ENCODE measurements around the gene IFIT2. TPM values are rescaled to one million over a fixed set of nuclear protein-coding genes. Genes with fewer than 3 reads are reported as not detected.

The IFIT2 gene
- polyA plus RNA-seq, 1 of the 3 experiments (the other 2 are of a cell fraction), result 0.99 TPM

GRCh38 chr10:89351412-89351779, 49.5 kb downstream of the IFIT2 start:
- Histone ChIP-seq H3K4me2 (peak overlapping the region; percentile 46), H3K4me3 (ENCODE audit: low read depth in 2 of 2, low read length in 1 of 2) (no peak overlapping the region), H4K20me1 (ENCODE audit: insufficient read depth) (no peaks in the 10 kb centered on the region), H3F3A (replicated peaks; ENCODE audit: insufficient read depth) (peaks cover 18% of the 10 kb centered on the region), H3K9ac (peak overlapping the region; percentile 42), H3K4me1 (ENCODE audit: control insufficient read depth in 1 of 2, insufficient read depth in 2 of 2, low read depth in 1 of 2, low read length in 1 of 2) (peaks cover 0 to 39% of the 10 kb centered on the region in 2 experiments; a peak in 3 of 4 replicates), H3K79me2 (ENCODE audit: insufficient read depth) (no peaks in the 10 kb centered on the region), H3K27ac (ENCODE audit: low read depth in 2 of 2, low read length in 1 of 2) (peak overlapping the region; percentile 77 to 79), H3K9me2 (no peaks in the 10 kb centered on the region), H3K9me3 (no peaks in the 10 kb centered on the region), H2AFZ (ENCODE audit: low read depth) (peak overlapping the region; percentile 70), H3K36me3 (replicated peaks in 1 of 2; ENCODE audit: control insufficient read depth in 1 of 2, insufficient read depth in 2 of 2, low read length in 1 of 2) (no peaks in the 10 kb centered on the region), H3K27me3 (ENCODE audit: insufficient read depth) (no peaks in the 10 kb centered on the region)
- ChIA-PET POLR2A (no interaction called here), CTCF (interaction anchor here (2.9 kb wide), 1 partner anchor 18 kb away, joined by 13 read pairs; no protein-coding TSS in a partner anchor)
- TF ChIP-seq POLR2AphosphoS5 (IDR thresholded peaks at IDR 0.05; ENCODE audit: low read depth, low read length), result no peak
- TF ChIP-seq TCF12 (IDR thresholded peaks at IDR 0.05), result no peak
- no peak for TF ChIP-seq FOSL2 (IDR thresholded peaks at IDR 0.05; ENCODE audit: borderline replicate concordance, low read depth)
- TF ChIP-seq RXRA (IDR thresholded peaks at IDR 0.05; ENCODE audit: borderline replicate concordance, low read depth), result no peak
- no peak for TF ChIP-seq PBX3 (IDR thresholded peaks at IDR 0.05)
- no peak for TF ChIP-seq MEF2A (IDR thresholded peaks at IDR 0.05; ENCODE audit: borderline replicate concordance, low read depth)
- no peak for TF ChIP-seq TEAD4 (IDR thresholded peaks at IDR 0.05; ENCODE audit: borderline replicate concordance, insufficient read depth)
- TF ChIP-seq, protein P1, sequence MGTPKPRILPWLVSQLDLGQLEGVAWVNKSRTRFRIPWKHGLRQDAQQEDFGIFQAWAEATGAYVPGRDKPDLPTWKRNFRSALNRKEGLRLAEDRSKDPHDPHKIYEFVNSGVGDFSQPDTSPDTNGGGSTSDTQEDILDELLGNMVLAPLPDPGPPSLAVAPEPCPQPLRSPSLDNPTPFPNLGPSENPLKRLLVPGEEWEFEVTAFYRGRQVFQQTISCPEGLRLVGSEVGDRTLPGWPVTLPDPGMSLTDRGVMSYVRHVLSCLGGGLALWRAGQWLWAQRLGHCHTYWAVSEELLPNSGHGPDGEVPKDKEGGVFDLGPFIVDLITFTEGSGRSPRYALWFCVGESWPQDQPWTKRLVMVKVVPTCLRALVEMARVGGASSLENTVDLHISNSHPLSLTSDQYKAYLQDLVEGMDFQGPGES (IDR thresholded peaks at IDR 0.05; ENCODE audit: low read depth, low read length), result no peak
- TF ChIP-seq ELF1 (IDR thresholded peaks at IDR 0.05), result no peak
- TF ChIP-seq NRF1 (IDR thresholded peaks at IDR 0.05; ENCODE audit: low read depth, low read length), result no peak
- TF ChIP-seq SIN3A (IDR thresholded peaks at IDR 0.05; ENCODE audit: borderline replicate concordance, low read depth, low read length), result no peak
- no peak for TF ChIP-seq ZBTB33 (IDR thresholded peaks at IDR 0.05; ENCODE audit: borderline replicate concordance, low read depth)
- no peak for TF ChIP-seq RCOR1 (IDR thresholded peaks at IDR 0.05; ENCODE audit: low read length)
- TF ChIP-seq CTCF (IDR thresholded peaks at IDR 0.05), result no peak
- no peak for TF ChIP-seq JUND (IDR thresholded peaks at IDR 0.05)
- no peak for DNase-seq
- WGBS (ENCODE audit: low lambda C conversion rate), result 83% methylated on average over 1 of the region's 1 CpG
